A549 (cell line): ENCODE data around the gene ARHGEF37. TPM values are rescaled to one million over a fixed set of nuclear protein-coding genes. Genes with fewer than 3 reads are reported as not detected.

Source experiments
- ATAC-seq, 2 experiments: fragments of 200-7000 bp in 1 of 2; fragments of >200 bp in 1 of 2; cut with Nextera tagmentation in 1 of 2; cut with Tn5 transposase in 1 of 2; 3 replicates each; pipeline versions ENCODE4 v1.8.0 to v1.9.1; 2018 to 2020; ENCODE audit warnings: mild to moderate bottlenecking in 1 of 2, moderate library complexity in 1 of 2
- CTCF ChIA-PET: fragments of 300-600 bp; sonication (Branson Sonifier 250); formaldehyde crosslinking; extraction: SDS; loops from one replicate; lab custom pipeline; 2021; ENCODE audit warnings: antibody characterized with exemption, inconsistent platforms; lab: Yijun Ruan, JAX
- POLR2A ChIA-PET: fragments of 350-600 bp; formaldehyde crosslinking; extraction: SDS; loops from one replicate; lab custom pipeline; 2021; ENCODE audit warnings: antibody characterized with exemption, inconsistent platforms; lab: Yijun Ruan, JAX
- DNase-seq, 2 experiments: peaks; one replicate each; pipeline versions ENCODE4 v3.0.0 to v3.0.0-alpha.2; 2011 to 2016; ENCODE audit warnings: low read depth in 1 of 2, low spot score in 1 of 2
- FAIRE-seq: peaks from 2 replicates; lab custom pipeline; 2011; peaks lifted over from hg19 to GRCh38; lab: Jason Lieb, UNC
- H3K27ac ChIP-seq, 2 experiments: fragments of >200 bp; sonication (Bioruptor Twin); formaldehyde crosslinking; 3 replicates each; pipeline ENCODE4 v1.5.1; 2016 to 2017
- H3K4me1 ChIP-seq: fragments of >200 bp; sonication (Bioruptor Twin); formaldehyde crosslinking; 3 replicates; pipeline ENCODE4 v1.6.1; 2016
- H3K4me2 ChIP-seq: fragments of >200 bp; sonication (Bioruptor Twin); formaldehyde crosslinking; 3 replicates; pipeline ENCODE4 v1.6.1; 2016
- H3K4me3 ChIP-seq: fragments of >200 bp; sonication (Bioruptor Twin); formaldehyde crosslinking; 3 replicates; pipeline ENCODE4 v1.5.1; 2016
- H3K9me3 ChIP-seq: fragments of >200 bp; sonication (Bioruptor Twin); formaldehyde crosslinking; 3 replicates; pipeline ENCODE4 v1.6.1; 2016
- CEBPB ChIP-seq, 2 experiments: fragments of >200 bp in 1 of 2; sonication (Bioruptor Twin) in 1 of 2; formaldehyde crosslinking in 1 of 2; IDR thresholded peaks; 2 replicates each; pipeline ENCODE4 v1.6.1; 2012 to 2016
- CHD4 ChIP-seq: fragments of 200-600 bp; sonication (generic); IDR thresholded peaks from 2 replicates; pipeline ENCODE4 v1.6.1; 2016; ENCODE audit warnings: antibody characterized with exemption, mild to moderate bottlenecking, borderline replicate concordance
- EHMT2 ChIP-seq: fragments of 200-600 bp; sonication (generic); IDR thresholded peaks from 2 replicates; pipeline ENCODE4 v1.6.1; 2016; ENCODE audit warnings: antibody characterized with exemption, low read depth, mild to moderate bottlenecking, moderate library complexity
- EP300 ChIP-seq, 2 experiments: fragments of >200 bp; sonication (Bioruptor Twin); formaldehyde crosslinking; IDR thresholded peaks; 2 replicates in 1 of 2; 3 replicates in 1 of 2; pipeline ENCODE4 v1.6.1; 2016 to 2017
- ESRRA ChIP-seq: fragments of 150-350 bp; IDR thresholded peaks from 2 replicates; pipeline ENCODE4 v1.6.1; 2014; ENCODE audit warnings: mild to moderate bottlenecking, low read length, borderline replicate concordance
- HDAC2 ChIP-seq: fragments of 200-600 bp; sonication (generic); IDR thresholded peaks from 2 replicates; pipeline ENCODE4 v1.6.1; 2016
- HOXB5 ChIP-seq: fragments of 250-450 bp; sonication (Bioruptor Pico); IDR thresholded peaks from 2 replicates; pipeline ENCODE4 v1.5.0; 2020; ENCODE audit warnings: mild to moderate bottlenecking, moderate library complexity
- KDM5A ChIP-seq: fragments of 200-600 bp; sonication (generic); IDR thresholded peaks from 2 replicates; pipeline ENCODE4 v1.6.1; 2016; ENCODE audit warnings: antibody characterized with exemption, mild to moderate bottlenecking
- MAZ ChIP-seq: fragments of 150-350 bp; IDR thresholded peaks from 2 replicates; pipeline ENCODE4 v1.6.1; 2014; ENCODE audit warnings: antibody characterized with exemption, low read depth, low read length, borderline replicate concordance
- NPAS2 ChIP-seq: fragments of 250-450 bp; sonication (Bioruptor Pico); IDR thresholded peaks from 2 replicates; pipeline ENCODE4 v1.8.0; 2022; ENCODE audit warnings: mild to moderate bottlenecking, moderate library complexity, borderline replicate concordance
- POLR2AphosphoS2 ChIP-seq: conservative IDR thresholded peaks from 2 replicates; pipeline ENCODE4 v1.6.1; 2012; ENCODE audit warnings: low read length, improper control_type of control experiment, inconsistent platforms
- RFX5 ChIP-seq: fragments of 450-650 bp; IDR thresholded peaks from 2 replicates; pipeline ENCODE4 v1.7.1; 2014; ENCODE audit warnings: antibody characterized with exemption, mild to moderate bottlenecking, moderate library complexity
- RNF2 ChIP-seq: fragments of 200-600 bp; sonication (generic); IDR thresholded peaks from 2 replicates; pipeline ENCODE4 v1.6.1; 2016; ENCODE audit warnings: low read depth, mild to moderate bottlenecking, antibody characterized with exemption, moderate library complexity, borderline replicate concordance
- SMC3 ChIP-seq: fragments of >200 bp; sonication (Bioruptor Twin); formaldehyde crosslinking; IDR thresholded peaks from 3 replicates; pipeline ENCODE4 v1.6.1; 2018; ENCODE audit warnings: inconsistent platforms
- SREBF2 ChIP-seq: fragments of 450-650 bp; IDR thresholded peaks from 2 replicates; pipeline ENCODE4 v1.6.1; 2014; ENCODE audit warnings: mild to moderate bottlenecking, moderate library complexity
- ZSCAN20 ChIP-seq: fragments of 250-450 bp; sonication (Bioruptor Pico); IDR thresholded peaks from 2 replicates; pipeline ENCODE4 v1.8.0; 2022; ENCODE audit warnings: mild to moderate bottlenecking, moderate library complexity
- WGBS: methylation state at CpG from one replicate; pipeline ENCODE4 v1.1.6; 2017; ENCODE audit errors: missing lambda C conversion rate; 5-methylcytosine and 5-hydroxymethylcytosine counted together
- polyA plus RNA-seq, 4 experiments: library from polyadenylated mRNA; depleted of rRNA in 3 of 4; stranded (reverse); fragments of >200 nt; fragmentation: RNase III in 1 of 4; extraction: RNeasy Plus Mini Kit Qiagen cat#74134 plus additional on column Dnase treatment in 1 of 4; gene quantifications; 2 replicates in 3 of 4; 3 replicates in 1 of 4; pipeline ENCODE4 v1.2.3, GENCODE V29; 2011 to 2017
- TF ChIP-seq, protein P1 (sequence below): fragments of 250-450 bp; sonication (Bioruptor Pico); IDR thresholded peaks from 2 replicates; pipeline ENCODE4 v1.5.0; 2021; ENCODE audit warnings: mild to moderate bottlenecking, moderate library complexity, borderline replicate concordance
- TF ChIP-seq, protein P2 (sequence below): fragments of >200 bp; sonication (Bioruptor Twin); formaldehyde crosslinking; IDR thresholded peaks from 2 replicates; pipeline ENCODE4 v1.6.1; 2016
- TF ChIP-seq, protein P3 (sequence below): fragments of 150-350 bp; IDR thresholded peaks from 2 replicates; pipeline ENCODE4 v1.6.1; 2014; ENCODE audit warnings: low read depth, mild to moderate bottlenecking, low read length

The ARHGEF37 gene
- polyA plus RNA-seq, 2 of the 4 experiments (the other 2 are of a cell fraction) = 1.2 to 1.5 TPM

DNA sequence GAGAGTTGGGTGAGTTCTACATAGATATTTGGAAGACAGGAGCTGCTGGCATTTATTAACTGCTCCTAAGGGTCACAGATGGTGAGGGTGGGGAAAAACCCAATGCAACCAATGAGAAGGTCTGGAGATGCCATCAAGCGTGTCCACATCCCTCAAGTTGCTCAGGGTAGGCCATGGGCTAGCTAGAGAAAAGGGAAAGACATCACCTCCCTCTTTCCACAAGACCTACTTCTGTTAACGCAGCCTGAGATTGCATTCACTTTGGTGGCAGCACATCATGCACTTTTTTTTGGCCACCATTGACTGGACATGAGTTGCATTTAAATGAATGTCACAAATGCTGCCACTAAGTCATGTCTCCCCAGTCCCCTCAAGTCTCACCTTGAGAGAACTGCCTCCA, 71.4 kb downstream of the ARHGEF37 start:
- DNase-seq (no peak), ATAC-seq (no peak; a peak in 2 of 6 replicates), FAIRE-seq (no peak)
- POLR2A ChIA-PET = no interaction called here
- Histone ChIP-seq H3K27ac (no peak overlapping the region), H3K9me3 (no peaks in the 10 kb centered on the region), H3K4me3 (no peak overlapping the region), H3K4me2 (no peak overlapping the region), H3K4me1 (no peaks in the 10 kb centered on the region)
- 90% methylated on average over 2 of the region's 2 CpGs for WGBS
- no peak for TF ChIP-seq RNF2
- TF ChIP-seq KDM5A = no peak
- TF ChIP-seq, protein P1, sequence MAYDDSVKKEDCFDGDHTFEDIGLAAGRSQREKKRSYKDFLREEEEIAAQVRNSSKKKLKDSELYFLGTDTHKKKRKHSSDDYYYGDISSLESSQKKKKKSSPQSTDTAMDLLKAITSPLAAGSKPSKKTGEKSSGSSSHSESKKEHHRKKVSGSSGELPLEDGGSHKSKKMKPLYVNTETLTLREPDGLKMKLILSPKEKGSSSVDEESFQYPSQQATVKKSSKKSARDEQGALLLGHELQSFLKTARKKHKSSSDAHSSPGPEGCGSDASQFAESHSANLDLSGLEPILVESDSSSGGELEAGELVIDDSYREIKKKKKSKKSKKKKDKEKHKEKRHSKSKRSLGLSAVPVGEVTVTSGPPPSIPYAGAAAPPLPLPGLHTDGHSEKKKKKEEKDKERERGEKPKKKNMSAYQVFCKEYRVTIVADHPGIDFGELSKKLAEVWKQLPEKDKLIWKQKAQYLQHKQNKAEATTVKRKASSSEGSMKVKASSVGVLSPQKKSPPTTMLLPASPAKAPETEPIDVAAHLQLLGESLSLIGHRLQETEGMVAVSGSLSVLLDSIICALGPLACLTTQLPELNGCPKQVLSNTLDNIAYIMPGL = no peak
- TF ChIP-seq, protein P2, sequence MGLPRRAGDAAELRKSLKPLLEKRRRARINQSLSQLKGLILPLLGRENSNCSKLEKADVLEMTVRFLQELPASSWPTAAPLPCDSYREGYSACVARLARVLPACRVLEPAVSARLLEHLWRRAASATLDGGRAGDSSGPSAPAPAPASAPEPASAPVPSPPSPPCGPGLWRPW = no peak
- no peak for TF ChIP-seq EHMT2
- CTCF ChIA-PET = interaction anchor here (1.0 to 2.0 kb wide), 10 partner anchors 11 to 185 kb away, joined by 3 to 10 read pairs (median 4); no protein-coding TSS in a partner anchor

DNA sequence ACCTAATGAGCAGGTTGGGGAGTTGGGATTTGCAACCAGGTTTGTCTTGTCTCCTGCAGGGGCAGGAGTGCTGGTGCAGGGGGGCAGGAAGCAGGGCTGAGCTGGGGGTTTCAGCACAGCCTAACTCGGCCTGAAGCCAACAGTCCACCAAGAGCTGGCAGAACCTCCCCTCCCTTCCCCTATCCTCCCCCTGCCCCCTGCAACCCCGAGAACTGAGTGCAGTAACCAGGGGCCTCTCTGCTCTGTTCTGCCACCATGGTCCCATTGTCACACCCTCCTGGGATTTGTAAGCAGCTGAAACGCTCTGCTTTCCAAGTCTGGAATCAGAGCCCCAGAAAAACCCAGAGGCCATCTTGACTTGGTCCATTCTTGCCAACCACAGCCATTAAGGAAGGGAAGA, 72.9 kb downstream of the ARHGEF37 start:
- Histone ChIP-seq H3K4me3 (no peak overlapping the region), H3K9me3 (no peaks in the 10 kb centered on the region)
- WGBS = 32% methylated on average over 2 of the region's 3 CpGs
- CTCF ChIA-PET = interaction anchor here (1.0 to 1.4 kb wide), 2 partner anchors 12 to 174 kb away, joined by 3 to 4 read pairs; no protein-coding TSS in a partner anchor
- TF ChIP-seq EP300 (IDR thresholded peaks at IDR 0.05) (no peak), ESRRA (no peak), MAZ (no peak), ZSCAN20 (CRISPR knock-in tag) (no peak)
- TF ChIP-seq, all 56 proteins: peak for 0
- no peak overlapping the region for H3K27ac ChIP-seq
- no peaks in the 10 kb centered on the region for H3K4me1 ChIP-seq
- FAIRE-seq (no peak), ATAC-seq (peak; percentile 26 to 55; a peak in 3 of 6 replicates), DNase-seq (no peak)
- H3K4me2 ChIP-seq = no peak overlapping the region
- POLR2A ChIA-PET = no interaction called here

DNA sequence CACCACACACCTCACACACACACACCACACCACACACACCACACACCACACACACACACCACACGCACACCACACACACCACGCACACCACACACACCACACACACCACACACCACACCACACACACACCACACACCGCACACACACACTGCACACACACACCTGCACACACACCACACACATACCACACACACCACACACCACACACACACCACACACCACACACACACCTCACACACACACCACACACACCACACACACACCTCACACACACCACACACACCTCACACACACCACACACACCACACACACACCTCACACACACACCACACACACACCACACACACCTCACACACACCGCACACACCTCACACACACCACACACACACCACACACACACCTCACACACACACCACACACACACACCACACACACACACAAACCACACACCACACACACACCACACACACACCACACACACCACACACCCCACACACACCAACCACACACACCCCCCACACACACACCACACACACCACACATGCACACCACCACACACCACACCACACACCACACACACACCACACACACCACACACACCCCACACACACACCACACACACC, 73.7 kb downstream of the ARHGEF37 start:
- ChIA-PET CTCF (interaction anchor here (0.5 to 1.4 kb wide), 4 partner anchors 11 to 173 kb away, joined by 3 to 4 read pairs (median 4); no protein-coding TSS in a partner anchor), POLR2A (no interaction called here)
- Histone ChIP-seq H3K27ac (no peak overlapping the region), H3K4me3 (no peak overlapping the region), H3K4me2 (no peak overlapping the region), H3K4me1 (no peaks in the 10 kb centered on the region), H3K9me3 (no peaks in the 10 kb centered on the region)
- ATAC-seq (no peak), FAIRE-seq (no peak), DNase-seq (no peak)
- TF ChIP-seq SMC3 = no peak
- no peak for TF ChIP-seq HDAC2
- no peak for TF ChIP-seq SREBF2
- TF ChIP-seq, protein P3, sequence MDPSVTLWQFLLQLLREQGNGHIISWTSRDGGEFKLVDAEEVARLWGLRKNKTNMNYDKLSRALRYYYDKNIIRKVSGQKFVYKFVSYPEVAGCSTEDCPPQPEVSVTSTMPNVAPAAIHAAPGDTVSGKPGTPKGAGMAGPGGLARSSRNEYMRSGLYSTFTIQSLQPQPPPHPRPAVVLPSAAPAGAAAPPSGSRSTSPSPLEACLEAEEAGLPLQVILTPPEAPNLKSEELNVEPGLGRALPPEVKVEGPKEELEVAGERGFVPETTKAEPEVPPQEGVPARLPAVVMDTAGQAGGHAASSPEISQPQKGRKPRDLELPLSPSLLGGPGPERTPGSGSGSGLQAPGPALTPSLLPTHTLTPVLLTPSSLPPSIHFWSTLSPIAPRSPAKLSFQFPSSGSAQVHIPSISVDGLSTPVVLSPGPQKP = no peak
- no peak for TF ChIP-seq CEBPB (IDR thresholded peaks at IDR 0.05)
- no peak for TF ChIP-seq RFX5
- no peak for TF ChIP-seq POLR2AphosphoS2
- TF ChIP-seq HOXB5 = no peak
- TF ChIP-seq MAZ = no peak
- no peak for TF ChIP-seq CHD4
- no peak for TF ChIP-seq RNF2
- TF ChIP-seq NPAS2 (CRISPR knock-in tag) = no peak
- WGBS = 39% methylated on average over 3 of the region's 4 CpGs
